ENCODE results near the gene LMTK3. TPM values are rescaled to one million over a fixed set of nuclear protein-coding genes. Genes with fewer than 3 reads are reported as not detected.

The LMTK3 gene
- total and polyA plus RNA-seq, 2 of the 13 experiments (the other 11 are each of a cell fraction or from before 2014, with no cell fraction given), result 0.18 to 0.29 TPM

DNA sequence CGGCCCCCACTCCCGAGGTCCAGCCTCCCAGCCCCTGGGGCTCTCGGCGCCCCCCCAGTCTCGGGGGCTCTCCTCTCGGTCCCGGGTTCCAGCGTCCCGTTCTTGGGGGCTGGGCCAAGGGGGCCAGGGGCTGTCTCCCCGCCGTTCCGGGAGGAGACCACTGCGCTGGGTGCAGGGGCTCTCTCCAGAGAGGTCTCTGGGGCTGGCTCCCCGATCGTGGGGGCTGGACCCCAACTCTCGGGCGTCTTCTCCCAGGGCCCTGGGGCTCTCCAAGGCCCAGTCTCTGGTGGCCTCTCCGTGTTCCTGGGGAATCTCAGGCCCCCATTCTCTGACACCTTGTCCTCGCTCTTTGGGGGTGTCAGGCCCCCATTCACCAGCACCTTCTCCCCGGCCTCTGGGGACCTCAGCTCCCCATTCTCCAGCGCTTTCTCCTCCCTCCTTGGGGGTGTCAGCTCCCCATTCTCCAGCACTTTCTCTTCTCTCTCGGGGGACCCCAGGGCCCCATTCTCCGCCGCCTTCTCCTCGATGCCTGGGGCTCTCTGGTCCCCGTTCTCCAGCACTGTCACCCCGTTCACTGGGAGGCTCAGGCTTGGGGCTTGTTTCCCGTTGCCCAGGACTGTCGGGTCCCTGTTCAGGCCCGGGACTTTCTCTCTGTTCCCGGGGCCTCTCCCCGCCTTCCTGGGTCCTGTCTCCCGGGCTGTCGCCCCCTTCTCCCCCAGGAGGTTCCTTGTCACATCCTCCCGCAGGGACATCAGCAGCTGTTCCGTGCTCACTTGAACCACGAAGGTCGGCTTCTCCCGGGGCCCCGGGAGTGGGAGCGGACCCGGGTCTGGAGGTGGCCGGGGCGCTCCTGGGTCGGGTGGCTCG lies 13.7 kb downstream of the LMTK3 start:
- peak overlapping the region; percentile 84 for H3K4me2 ChIP-seq (ENCODE audit: low read depth, low read length)
- no peak for FAIRE-seq
- H3K4me1 ChIP-seq (ENCODE audit: insufficient read depth, low read length), result peaks cover 43% of the 10 kb centered on the region
- no peak for ATAC-seq
- ChIA-PET POLR2A (no interaction called here), CTCF (ENCODE audit: low intra/inter-chr PET ratio, low total read pairs) (no interaction called here)
- H3K27me3 ChIP-seq (ENCODE audit: control insufficient read depth in 1 of 2, insufficient read depth in 2 of 2, low read length in 2 of 2), result peaks cover 0 to 9% of the 10 kb centered on the region in 2 experiments; a peak in 1 of 5 replicates
- H3K79me2 ChIP-seq (ENCODE audit: insufficient read depth, low read length), result no peaks in the 10 kb centered on the region
- intact Hi-C loops (cut with micrococcal nuclease; ENCODE audit: unreplicated experiment) (no loop called here), in situ Hi-C loops (cut with HindIII; ENCODE audit: extremely low pct_ligation_motif_present, low pct_unique_long_range_greater_than_20kb) (no loop called here)
- H3K9me3 ChIP-seq (ENCODE audit: low read length), result no peaks in the 10 kb centered on the region
- H3K9ac ChIP-seq (ENCODE audit: insufficient read depth, low read depth, low read length), result peak overlapping the region; percentile 44; the same call in 1 of the 2 replicates
- no peaks in the 10 kb centered on the region for H4K20me1 ChIP-seq (ENCODE audit: insufficient read depth, low read length)
- BruUV-seq (replicated peaks), result no TSS peak
- H3K36me3 ChIP-seq (replicated peaks in 1 of 2; ENCODE audit: control insufficient read depth in 1 of 2, insufficient read depth in 2 of 2, low read length in 2 of 2), result no peaks in the 10 kb centered on the region; a peak in 1 of 5 replicates
- DNase-seq (ENCODE audit: low spot score), result no peak
- 47% methylated on average over 26 of the region's 46 CpGs for WGBS (ENCODE audit: low lambda C conversion rate)
- peak overlapping the region in 2 of 3 experiments; percentile 38 to 64; a peak in 3 of 6 replicates for H3K4me3 ChIP-seq (replicated peaks in 1 of 3; ENCODE audit: insufficient read depth in 1 of 3, low read depth in 2 of 3, low read length in 3 of 3)
- H3K27ac ChIP-seq (ENCODE audit: extremely low read length, insufficient read depth, low read length), result no peak overlapping the region
- TF ChIP-seq RBFOX2 (IDR thresholded peaks at IDR 0.05; ENCODE audit: low read depth, low read length), result 0 out of 2 replicates have a peak, but pooled peaks have one; percentile 8
- TF ChIP-seq, protein P1, sequence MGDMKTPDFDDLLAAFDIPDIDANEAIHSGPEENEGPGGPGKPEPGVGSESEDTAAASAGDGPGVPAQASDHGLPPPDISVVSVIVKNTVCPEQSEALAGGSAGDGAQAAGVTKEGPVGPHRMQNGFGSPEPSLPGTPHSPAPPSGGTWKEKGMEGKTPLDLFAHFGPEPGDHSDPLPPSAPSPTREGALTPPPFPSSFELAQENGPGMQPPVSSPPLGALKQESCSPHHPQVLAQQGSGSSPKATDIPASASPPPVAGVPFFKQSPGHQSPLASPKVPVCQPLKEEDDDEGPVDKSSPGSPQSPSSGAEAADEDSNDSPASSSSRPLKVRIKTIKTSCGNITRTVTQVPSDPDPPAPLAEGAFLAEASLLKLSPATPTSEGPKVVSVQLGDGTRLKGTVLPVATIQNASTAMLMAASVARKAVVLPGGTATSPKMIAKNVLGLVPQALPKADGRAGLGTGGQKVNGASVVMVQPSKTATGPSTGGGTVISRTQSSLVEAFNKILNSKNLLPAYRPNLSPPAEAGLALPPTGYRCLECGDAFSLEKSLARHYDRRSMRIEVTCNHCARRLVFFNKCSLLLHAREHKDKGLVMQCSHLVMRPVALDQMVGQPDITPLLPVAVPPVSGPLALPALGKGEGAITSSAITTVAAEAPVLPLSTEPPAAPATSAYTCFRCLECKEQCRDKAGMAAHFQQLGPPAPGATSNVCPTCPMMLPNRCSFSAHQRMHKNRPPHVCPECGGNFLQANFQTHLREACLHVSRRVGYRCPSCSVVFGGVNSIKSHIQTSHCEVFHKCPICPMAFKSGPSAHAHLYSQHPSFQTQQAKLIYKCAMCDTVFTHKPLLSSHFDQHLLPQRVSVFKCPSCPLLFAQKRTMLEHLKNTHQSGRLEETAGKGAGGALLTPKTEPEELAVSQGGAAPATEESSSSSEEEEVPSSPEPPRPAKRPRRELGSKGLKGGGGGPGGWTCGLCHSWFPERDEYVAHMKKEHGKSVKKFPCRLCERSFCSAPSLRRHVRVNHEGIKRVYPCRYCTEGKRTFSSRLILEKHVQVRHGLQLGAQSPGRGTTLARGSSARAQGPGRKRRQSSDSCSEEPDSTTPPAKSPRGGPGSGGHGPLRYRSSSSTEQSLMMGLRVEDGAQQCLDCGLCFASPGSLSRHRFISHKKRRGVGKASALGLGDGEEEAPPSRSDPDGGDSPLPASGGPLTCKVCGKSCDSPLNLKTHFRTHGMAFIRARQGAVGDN (CRISPR knock-in tag; IDR thresholded peaks at IDR 0.05), result peak; percentile 21; the same call in 1 of the 2 replicates
- peak; percentile 6 for TF ChIP-seq HNRNPLL (IDR thresholded peaks at IDR 0.05; ENCODE audit: low read depth, low read length, poor library complexity, severe bottlenecking)
- TF ChIP-seq HCFC1 (IDR thresholded peaks at IDR 0.05; ENCODE audit: low read depth, low read length), result no peak
- TF ChIP-seq POLR2AphosphoS5 (IDR thresholded peaks at IDR 0.05; ENCODE audit: low read depth, low read length), result no peak
- TF ChIP-seq ZNF768 (CRISPR knock-in tag; IDR thresholded peaks at IDR 0.05), result 0 out of 2 replicates have a peak, but pooled peaks have one; percentile 5
- TF ChIP-seq GABPB1 (CRISPR knock-in tag; IDR thresholded peaks at IDR 0.05), result peak; percentile 1; the same call in 1 of the 2 replicates
- TF ChIP-seq, protein P2, sequence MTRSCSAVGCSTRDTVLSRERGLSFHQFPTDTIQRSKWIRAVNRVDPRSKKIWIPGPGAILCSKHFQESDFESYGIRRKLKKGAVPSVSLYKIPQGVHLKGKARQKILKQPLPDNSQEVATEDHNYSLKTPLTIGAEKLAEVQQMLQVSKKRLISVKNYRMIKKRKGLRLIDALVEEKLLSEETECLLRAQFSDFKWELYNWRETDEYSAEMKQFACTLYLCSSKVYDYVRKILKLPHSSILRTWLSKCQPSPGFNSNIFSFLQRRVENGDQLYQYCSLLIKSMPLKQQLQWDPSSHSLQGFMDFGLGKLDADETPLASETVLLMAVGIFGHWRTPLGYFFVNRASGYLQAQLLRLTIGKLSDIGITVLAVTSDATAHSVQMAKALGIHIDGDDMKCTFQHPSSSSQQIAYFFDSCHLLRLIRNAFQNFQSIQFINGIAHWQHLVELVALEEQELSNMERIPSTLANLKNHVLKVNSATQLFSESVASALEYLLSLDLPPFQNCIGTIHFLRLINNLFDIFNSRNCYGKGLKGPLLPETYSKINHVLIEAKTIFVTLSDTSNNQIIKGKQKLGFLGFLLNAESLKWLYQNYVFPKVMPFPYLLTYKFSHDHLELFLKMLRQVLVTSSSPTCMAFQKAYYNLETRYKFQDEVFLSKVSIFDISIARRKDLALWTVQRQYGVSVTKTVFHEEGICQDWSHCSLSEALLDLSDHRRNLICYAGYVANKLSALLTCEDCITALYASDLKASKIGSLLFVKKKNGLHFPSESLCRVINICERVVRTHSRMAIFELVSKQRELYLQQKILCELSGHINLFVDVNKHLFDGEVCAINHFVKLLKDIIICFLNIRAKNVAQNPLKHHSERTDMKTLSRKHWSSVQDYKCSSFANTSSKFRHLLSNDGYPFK (CRISPR knock-in tag; IDR thresholded peaks at IDR 0.05; ENCODE audit: borderline replicate concordance), result 0 out of 2 replicates have a peak, but pooled peaks have one; percentile 5
- TF ChIP-seq ZNF83 (CRISPR knock-in tag; IDR thresholded peaks at IDR 0.05; ENCODE audit: borderline replicate concordance), result 0 out of 2 replicates have a peak, but pooled peaks have one; percentile 2
- no peak for TF ChIP-seq ZNF616 (CRISPR knock-in tag; IDR thresholded peaks at IDR 0.05; ENCODE audit: low read depth)
- peak; percentile 15; the same call in 1 of the 2 replicates for TF ChIP-seq YEATS4 (CRISPR knock-in tag; IDR thresholded peaks at IDR 0.05; ENCODE audit: borderline replicate concordance)
- H2AFZ ChIP-seq (ENCODE audit: low read length), result no peak overlapping the region

Measured in HepG2 (cell line).